MCF 10A (cell line): ENCODE measurements around the gene KIF26A. TPM values are rescaled to one million over a fixed set of nuclear protein-coding genes. Genes with fewer than 3 reads are reported as not detected.

Experiments used
- BruUV-seq: library from RNA; stranded (reverse); fragments of 400-500 nt; replicated peaks from 2 replicates; lab custom pipeline; 2021; lab: Mats Ljungman, UMichigan
- CTCF ChIA-PET: fragments of 300-600 bp; sonication (Branson Sonifier 250); formaldehyde crosslinking; extraction: SDS; loops from one replicate; lab custom pipeline; 2021; ENCODE audit warnings: antibody characterized with exemption, inconsistent platforms; lab: Yijun Ruan, JAX
- POLR2A ChIA-PET: fragments of 300-600, 350-650 bp; sonication (Branson Sonifier 250); formaldehyde crosslinking; extraction: SDS; loops from one replicate; lab custom pipeline; 2020; ENCODE audit warnings: antibody characterized with exemption, inconsistent platforms; lab: Yijun Ruan, JAX
- DNase-seq: peaks from one replicate; pipeline ENCODE4 v3.0.0-alpha.2; 2018; ENCODE audit not compliant: unreplicated experiment
- H3K27ac Mint-ChIP-seq: one replicate; pipeline ENCODE4 v1.8.0; 2022; ENCODE audit warnings: mild to moderate bottlenecking, low read depth, mixed read lengths; ENCODE audit not compliant: unreplicated experiment
- H3K27me3 Mint-ChIP-seq: one replicate; pipeline ENCODE4 v1.8.0; 2022; ENCODE audit warnings: mixed read lengths; ENCODE audit not compliant: insufficient read depth, unreplicated experiment
- H3K36me3 Mint-ChIP-seq: one replicate; pipeline ENCODE4 v1.8.0; 2022; ENCODE audit warnings: mild to moderate bottlenecking, moderate library complexity, mixed read lengths; ENCODE audit not compliant: insufficient read depth, unreplicated experiment
- H3K4me1 Mint-ChIP-seq: one replicate; pipeline ENCODE4 v1.8.0; 2022; ENCODE audit warnings: mixed read lengths; ENCODE audit not compliant: insufficient read depth, unreplicated experiment
- H3K4me3 Mint-ChIP-seq: one replicate; pipeline ENCODE4 v1.8.0; 2022; ENCODE audit warnings: mild to moderate bottlenecking, moderate library complexity, mixed read lengths; ENCODE audit not compliant: unreplicated experiment
- H3K9me3 Mint-ChIP-seq: one replicate; pipeline ENCODE4 v1.8.0; 2022; ENCODE audit warnings: mixed read lengths; ENCODE audit not compliant: unreplicated experiment
- intact Hi-C: fragments of 100-400 bp; cut with micrococcal nuclease; formaldehyde crosslinking; loops from 2 replicates; pipeline ENCODE4 v1.14.1; 2022
- total RNA-seq: library from RNA; stranded (reverse); gene quantifications from 2 replicates; pipeline ENCODE4 v1.2.3, GENCODE V29; 2022
- TF ChIP-seq, protein P1 (sequence below): fragments of 200-600 bp; IDR thresholded peaks from one replicate; pipeline ENCODE4 v1.8.0; 2022; ENCODE audit warnings: antibody characterized with exemption, mild to moderate bottlenecking; ENCODE audit not compliant: unreplicated experiment

KIF26A gene
- total RNA-seq, 1 experiment from 2014 or later, result 0.26 TPM

DNA sequence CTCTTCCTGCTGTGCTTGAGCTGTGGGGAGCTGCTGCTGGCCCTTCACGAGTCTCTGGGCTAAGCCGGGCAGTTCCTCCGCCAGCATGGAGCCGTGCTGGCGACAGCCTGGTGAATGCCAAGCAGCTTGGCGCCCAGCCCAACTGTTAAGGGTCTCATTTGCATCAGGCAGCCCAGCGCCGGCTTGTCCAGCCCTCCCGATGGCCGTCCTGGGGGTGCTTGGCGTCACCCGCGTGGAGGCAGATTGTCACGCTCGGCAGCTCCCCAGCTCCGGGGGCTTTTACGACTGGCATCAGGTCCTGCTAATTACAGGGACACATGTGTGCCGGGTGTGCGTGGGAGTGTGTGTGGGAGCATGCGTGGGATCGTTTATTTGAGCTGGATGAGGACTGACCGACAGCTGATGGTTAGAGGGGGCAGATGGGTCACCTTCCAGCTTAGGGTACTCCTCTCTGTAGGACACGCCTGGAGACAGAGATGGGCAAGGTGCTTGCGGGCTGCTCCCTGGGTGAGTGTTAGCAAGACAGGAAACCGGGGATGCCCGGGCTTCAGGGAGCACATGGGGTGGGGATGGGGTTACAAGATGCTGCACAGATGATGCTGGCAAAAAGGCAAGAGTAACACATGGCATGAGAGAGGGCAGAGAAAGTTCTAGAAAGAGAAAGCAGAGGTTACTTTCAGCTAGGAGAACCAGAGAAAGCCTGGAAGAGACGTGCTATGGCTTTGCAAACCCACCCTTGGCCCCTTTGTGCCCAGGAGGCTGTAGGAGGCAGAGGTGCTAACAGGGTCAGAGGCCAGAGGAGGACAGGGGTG lies 64.1 kb downstream of the KIF26A start:
- ChIA-PET CTCF (interaction anchor here (0.6 kb wide), 1 partner anchor 9 kb away, joined by 3 read pairs; no protein-coding TSS in a partner anchor), POLR2A (no interaction called here)
- no peak for DNase-seq
- Mint-ChIP-seq H3K36me3 (no peaks in the 10 kb centered on the region), H3K4me3 (no peak overlapping the region), H3K4me1 (no peaks in the 10 kb centered on the region), H3K27me3 (peaks cover 10% of the 10 kb centered on the region), H3K27ac (no peak overlapping the region), H3K9me3 (no peaks in the 10 kb centered on the region)
- intact Hi-C loops, result no loop called here
- BruUV-seq, result no TSS peak
- TF ChIP-seq, protein P1, sequence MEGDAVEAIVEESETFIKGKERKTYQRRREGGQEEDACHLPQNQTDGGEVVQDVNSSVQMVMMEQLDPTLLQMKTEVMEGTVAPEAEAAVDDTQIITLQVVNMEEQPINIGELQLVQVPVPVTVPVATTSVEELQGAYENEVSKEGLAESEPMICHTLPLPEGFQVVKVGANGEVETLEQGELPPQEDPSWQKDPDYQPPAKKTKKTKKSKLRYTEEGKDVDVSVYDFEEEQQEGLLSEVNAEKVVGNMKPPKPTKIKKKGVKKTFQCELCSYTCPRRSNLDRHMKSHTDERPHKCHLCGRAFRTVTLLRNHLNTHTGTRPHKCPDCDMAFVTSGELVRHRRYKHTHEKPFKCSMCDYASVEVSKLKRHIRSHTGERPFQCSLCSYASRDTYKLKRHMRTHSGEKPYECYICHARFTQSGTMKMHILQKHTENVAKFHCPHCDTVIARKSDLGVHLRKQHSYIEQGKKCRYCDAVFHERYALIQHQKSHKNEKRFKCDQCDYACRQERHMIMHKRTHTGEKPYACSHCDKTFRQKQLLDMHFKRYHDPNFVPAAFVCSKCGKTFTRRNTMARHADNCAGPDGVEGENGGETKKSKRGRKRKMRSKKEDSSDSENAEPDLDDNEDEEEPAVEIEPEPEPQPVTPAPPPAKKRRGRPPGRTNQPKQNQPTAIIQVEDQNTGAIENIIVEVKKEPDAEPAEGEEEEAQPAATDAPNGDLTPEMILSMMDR, result no peak

DNA sequence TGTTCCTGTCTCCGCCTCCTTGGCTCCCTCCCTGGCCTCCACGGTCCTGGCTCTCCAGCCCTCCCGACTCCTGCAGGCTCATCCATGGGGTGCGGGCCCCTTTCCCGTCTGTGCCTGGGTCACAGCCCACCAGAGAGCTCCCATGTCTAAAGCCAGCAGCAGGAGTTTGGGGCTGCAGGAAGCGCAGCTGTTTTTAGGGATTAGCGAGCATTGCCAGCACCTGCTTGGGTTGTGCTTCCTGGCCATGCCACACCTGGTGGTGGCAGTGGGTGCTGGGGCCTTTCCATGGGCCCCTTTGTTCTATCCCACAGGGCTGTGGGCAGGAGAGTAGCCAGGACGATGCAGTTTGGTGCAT lies 64.7 kb downstream of the KIF26A start:
- Mint-ChIP-seq H3K4me3 (no peak overlapping the region), H3K9me3 (no peaks in the 10 kb centered on the region), H3K4me1 (no peaks in the 10 kb centered on the region), H3K36me3 (no peaks in the 10 kb centered on the region), H3K27me3 (peaks cover 10% of the 10 kb centered on the region), H3K27ac (no peak overlapping the region)
- no TSS peak for BruUV-seq
- POLR2A ChIA-PET, result no interaction called here
- DNase-seq, result no peak
- CTCF ChIA-PET, result no interaction called here
- intact Hi-C loops, result no loop called here
- TF ChIP-seq, protein P1, result no peak

DNA sequence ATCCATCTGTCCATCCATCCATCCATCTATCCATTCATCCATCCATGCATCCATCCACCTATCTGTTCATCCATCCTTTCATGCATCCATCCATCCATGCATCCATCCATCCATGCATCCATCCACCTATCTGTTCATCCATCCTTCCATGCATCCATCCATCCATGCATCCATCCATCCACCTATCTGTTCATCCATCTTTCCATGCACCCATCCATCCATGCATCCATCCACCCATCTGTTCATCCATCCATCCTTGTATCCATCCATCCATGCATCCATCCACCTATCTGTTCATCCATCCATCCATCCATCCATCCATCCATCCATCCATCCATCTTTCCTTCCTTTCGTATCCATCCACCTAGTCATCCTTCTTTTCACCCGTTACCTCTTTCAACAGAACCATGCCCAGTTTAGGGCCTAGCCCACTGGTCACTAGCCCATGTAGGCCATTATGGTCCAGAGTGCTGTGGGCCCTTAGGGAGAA lies 66.3 kb downstream of the KIF26A start:
- BruUV-seq, result no TSS peak
- no peaks in the 10 kb centered on the region for H3K9me3 Mint-ChIP-seq
- ChIA-PET POLR2A (no interaction called here), CTCF (no interaction called here)
- no peak for DNase-seq
- H3K4me3 Mint-ChIP-seq, result no peak overlapping the region
- no peaks in the 10 kb centered on the region for H3K4me1 Mint-ChIP-seq
- TF ChIP-seq, protein P1, result no peak
- H3K27ac Mint-ChIP-seq, result no peak overlapping the region
- intact Hi-C loops, result no loop called here
- H3K27me3 Mint-ChIP-seq, result peaks cover 10% of the 10 kb centered on the region
- no peaks in the 10 kb centered on the region for H3K36me3 Mint-ChIP-seq

DNA sequence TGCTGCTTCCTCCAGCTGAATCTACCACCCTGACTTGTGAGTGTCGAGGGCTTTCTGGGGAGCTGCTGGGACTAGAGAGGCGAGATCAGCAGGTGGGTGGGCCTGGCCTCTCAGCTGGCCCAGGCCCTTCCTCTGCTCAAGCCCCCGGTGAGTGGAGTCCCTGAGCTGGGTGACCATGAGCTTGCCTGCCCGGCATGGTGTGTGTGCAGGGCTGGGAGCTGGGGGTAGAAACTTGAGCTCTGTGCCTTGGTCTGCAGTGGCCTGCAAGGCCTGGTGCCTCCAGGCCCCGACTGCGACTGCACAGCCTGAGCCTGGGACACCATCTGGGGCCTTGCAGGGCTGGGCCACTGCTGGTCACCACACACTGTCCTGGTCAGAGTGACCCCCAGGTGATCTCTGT lies 67.4 kb downstream of the KIF26A start:
- intact Hi-C loops, result no loop called here
- ChIA-PET CTCF (no interaction called here), POLR2A (no interaction called here)
- no peak for DNase-seq
- BruUV-seq, result no TSS peak
- Mint-ChIP-seq H3K9me3 (no peaks in the 10 kb centered on the region), H3K27me3 (peaks cover 10% of the 10 kb centered on the region), H3K27ac (no peak overlapping the region), H3K36me3 (no peaks in the 10 kb centered on the region), H3K4me1 (no peaks in the 10 kb centered on the region), H3K4me3 (no peak overlapping the region)
- TF ChIP-seq, protein P1, result no peak
